ENCODE results near the gene SGCG. TPM values are rescaled to one million over a fixed set of nuclear protein-coding genes. Genes with fewer than 3 reads are reported as not detected.

SGCG gene
- polyA plus RNA-seq, 1 donor from 2014 or later = not detected

DNA sequence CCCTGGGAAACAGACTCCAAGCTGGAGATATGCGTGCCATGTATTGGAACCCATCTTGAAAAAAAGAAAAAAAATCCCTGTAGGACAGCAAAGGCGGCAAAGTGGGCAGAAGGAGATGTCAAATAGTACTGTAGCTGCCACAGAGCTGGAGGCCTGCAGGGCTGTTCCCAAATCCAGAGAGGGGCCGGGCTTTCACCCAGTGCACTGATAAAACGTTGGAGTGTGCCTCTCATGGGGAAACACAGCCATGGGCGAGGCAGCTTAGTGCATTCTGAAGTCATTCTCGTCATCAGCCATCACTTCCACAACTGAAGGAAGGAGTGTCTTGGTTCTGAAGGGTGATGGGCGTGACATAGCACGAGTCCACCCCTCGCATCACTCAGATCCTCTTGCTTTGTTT lies 4.8 kb downstream of the SGCG start:
- no peak overlapping the region for H3K4me3 ChIP-seq (ENCODE audit: low read length)
- H3F3A ChIP-seq (ENCODE audit: insufficient read depth, low read length, poor library complexity, severe bottlenecking) = no peaks in the 10 kb centered on the region
- no peak overlapping the region for H3K9ac ChIP-seq (ENCODE audit: low read length)
- H3K4me2 ChIP-seq (ENCODE audit: low read length) = no peak overlapping the region
- no peaks in the 10 kb centered on the region for H3K9me2 ChIP-seq (ENCODE audit: insufficient read depth, low read length)
- H2AFZ ChIP-seq (ENCODE audit: low read depth, low read length) = no peak overlapping the region
- TF ChIP-seq RAD21 (conservative IDR thresholded peaks at IDR 0.05) = no peak
- no peak for TF ChIP-seq EZH2 (IDR thresholded peaks at IDR 0.05; ENCODE audit: borderline replicate concordance, insufficient read depth, low read length, poor library complexity, severe bottlenecking)
- TF ChIP-seq EP300 (conservative IDR thresholded peaks at IDR 0.05; ENCODE audit: poor library complexity, severe bottlenecking) = no peak
- no peak for TF ChIP-seq SMC3 (conservative IDR thresholded peaks at IDR 0.05; ENCODE audit: poor library complexity)
- no peak for TF ChIP-seq TAF1 (IDR thresholded peaks at IDR 0.05; ENCODE audit: low read depth)
- no peak for TF ChIP-seq POLR2AphosphoS5 (IDR thresholded peaks at IDR 0.05)
- TF ChIP-seq MXI1 (conservative IDR thresholded peaks at IDR 0.05; ENCODE audit: poor library complexity, severe bottlenecking) = no peak
- TF ChIP-seq CTCF (IDR thresholded peaks at IDR 0.05; ENCODE audit: poor library complexity, severe bottlenecking) = no peak
- no peak for TF ChIP-seq REST (IDR thresholded peaks at IDR 0.05; ENCODE audit: borderline replicate concordance)
- no peaks in the 10 kb centered on the region for H3K9me3 ChIP-seq (ENCODE audit: low read length)
- H3K27ac ChIP-seq (ENCODE audit: low read length) = no peak overlapping the region
- no peaks in the 10 kb centered on the region for H4K20me1 ChIP-seq (ENCODE audit: insufficient read depth)
- H3K79me2 ChIP-seq (replicated peaks; ENCODE audit: insufficient read depth, low read length) = no peaks in the 10 kb centered on the region
- H3K27me3 ChIP-seq (ENCODE audit: insufficient read depth, low read depth, low read length) = no peaks in the 10 kb centered on the region
- H3K36me3 ChIP-seq (ENCODE audit: insufficient read depth, low read length) = no peaks in the 10 kb centered on the region

GRCh38 chr13:23201870-23202269 lies 21.1 kb downstream of the SGCG start:
- Histone ChIP-seq H3K4me2 (ENCODE audit: low read length) (no peak overlapping the region), H4K20me1 (ENCODE audit: insufficient read depth) (no peaks in the 10 kb centered on the region), H3K27ac (ENCODE audit: low read length) (no peak overlapping the region), H2AFZ (ENCODE audit: low read depth, low read length) (no peak overlapping the region), H3K9me3 (ENCODE audit: low read length) (no peaks in the 10 kb centered on the region), H3K79me2 (replicated peaks; ENCODE audit: insufficient read depth, low read length) (no peaks in the 10 kb centered on the region), H3F3A (ENCODE audit: insufficient read depth, low read length, poor library complexity, severe bottlenecking) (no peaks in the 10 kb centered on the region), H3K4me3 (ENCODE audit: low read length) (no peak overlapping the region), H3K9ac (ENCODE audit: low read length) (no peak overlapping the region), H3K27me3 (ENCODE audit: insufficient read depth, low read depth, low read length) (no peaks in the 10 kb centered on the region), H3K9me2 (ENCODE audit: insufficient read depth, low read length) (no peaks in the 10 kb centered on the region), H3K36me3 (ENCODE audit: insufficient read depth, low read length) (no peaks in the 10 kb centered on the region)
- TF ChIP-seq POLR2AphosphoS5 (IDR thresholded peaks at IDR 0.05) = no peak
- no peak for TF ChIP-seq SMC3 (conservative IDR thresholded peaks at IDR 0.05; ENCODE audit: poor library complexity)
- no peak for TF ChIP-seq REST (IDR thresholded peaks at IDR 0.05; ENCODE audit: borderline replicate concordance)
